Panc1 (cell line): ENCODE results near the gene RTP5.

Experiments used
- CTCF ChIP-seq: fragments of 450-650 bp; IDR thresholded peaks from 2 replicates; pipeline ENCODE4 v1.5.1; 2017; ENCODE audit warnings: mild to moderate bottlenecking
- SIN3A ChIP-seq: IDR thresholded peaks from 2 replicates; pipeline ENCODE4 v1.6.1; 2012; ENCODE audit warnings: low read depth, mild to moderate bottlenecking, low read length, moderate library complexity, borderline replicate concordance; ENCODE audit not compliant: insufficient read depth
- TF ChIP-seq, protein P1 (sequence below), 2 experiments: IDR thresholded peaks; 2 replicates each; pipeline ENCODE4 v1.6.1; 2011 to 2012; ENCODE audit warnings: low read depth in 2 of 2, control low read depth in 1 of 2, low read length in 1 of 2, mild to moderate bottlenecking in 1 of 2, moderate library complexity in 1 of 2; ENCODE audit not compliant: insufficient read depth in 1 of 2

GRCh38 chr2:241879326-241879725 lies 9.8 kb downstream of the RTP5 start:
- TF ChIP-seq SIN3A (no peak), CTCF (no peak)
- TF ChIP-seq, protein P1, sequence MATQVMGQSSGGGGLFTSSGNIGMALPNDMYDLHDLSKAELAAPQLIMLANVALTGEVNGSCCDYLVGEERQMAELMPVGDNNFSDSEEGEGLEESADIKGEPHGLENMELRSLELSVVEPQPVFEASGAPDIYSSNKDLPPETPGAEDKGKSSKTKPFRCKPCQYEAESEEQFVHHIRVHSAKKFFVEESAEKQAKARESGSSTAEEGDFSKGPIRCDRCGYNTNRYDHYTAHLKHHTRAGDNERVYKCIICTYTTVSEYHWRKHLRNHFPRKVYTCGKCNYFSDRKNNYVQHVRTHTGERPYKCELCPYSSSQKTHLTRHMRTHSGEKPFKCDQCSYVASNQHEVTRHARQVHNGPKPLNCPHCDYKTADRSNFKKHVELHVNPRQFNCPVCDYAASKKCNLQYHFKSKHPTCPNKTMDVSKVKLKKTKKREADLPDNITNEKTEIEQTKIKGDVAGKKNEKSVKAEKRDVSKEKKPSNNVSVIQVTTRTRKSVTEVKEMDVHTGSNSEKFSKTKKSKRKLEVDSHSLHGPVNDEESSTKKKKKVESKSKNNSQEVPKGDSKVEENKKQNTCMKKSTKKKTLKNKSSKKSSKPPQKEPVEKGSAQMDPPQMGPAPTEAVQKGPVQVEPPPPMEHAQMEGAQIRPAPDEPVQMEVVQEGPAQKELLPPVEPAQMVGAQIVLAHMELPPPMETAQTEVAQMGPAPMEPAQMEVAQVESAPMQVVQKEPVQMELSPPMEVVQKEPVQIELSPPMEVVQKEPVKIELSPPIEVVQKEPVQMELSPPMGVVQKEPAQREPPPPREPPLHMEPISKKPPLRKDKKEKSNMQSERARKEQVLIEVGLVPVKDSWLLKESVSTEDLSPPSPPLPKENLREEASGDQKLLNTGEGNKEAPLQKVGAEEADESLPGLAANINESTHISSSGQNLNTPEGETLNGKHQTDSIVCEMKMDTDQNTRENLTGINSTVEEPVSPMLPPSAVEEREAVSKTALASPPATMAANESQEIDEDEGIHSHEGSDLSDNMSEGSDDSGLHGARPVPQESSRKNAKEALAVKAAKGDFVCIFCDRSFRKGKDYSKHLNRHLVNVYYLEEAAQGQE (IDR thresholded peaks at IDR 0.05; ENCODE audit: insufficient read depth in 1 of 2, low read depth in 2 of 2, low read length in 1 of 2), result no peak
